OCI-LY3 (cell line): ENCODE data around the gene KIF25.

ENCODE experiments used
- H2AFZ ChIP-seq: fragments of 200-600, 300-600 bp; shearing (Covaris generic); 2 replicates; pipeline ENCODE4 v1.6.0; 2014; ENCODE audit warnings: antibody characterized with exemption, low read depth, low read length
- H3K27ac ChIP-seq: fragments of 200-600, 300-600 bp; sonication (generic); 2 replicates; pipeline ENCODE4 v1.5.1; 2014; ENCODE audit warnings: mild to moderate bottlenecking, low read length, moderate library complexity, mixed read lengths
- H3K27me3 ChIP-seq: fragments of 200-600, 300-600 bp; sonication (generic); 2 replicates; pipeline ENCODE4 v1.6.1; 2014; ENCODE audit warnings: low read depth, low read length, mixed read lengths
- H3K36me3 ChIP-seq: fragments of 200-600, 300-600 bp; sonication (generic); replicated peaks from 2 replicates; pipeline ENCODE3; 2014; ENCODE audit warnings: low read depth, low read length, mixed read lengths
- H3K4me1 ChIP-seq: fragments of 300-600, 200-600 bp; sonication (generic); 2 replicates; pipeline ENCODE4 v1.6.1; 2014; ENCODE audit warnings: low read length, mixed read lengths
- H3K4me2 ChIP-seq: fragments of 200-600, 300-600 bp; sonication (generic); 2 replicates; pipeline ENCODE4 v1.6.1; 2014; ENCODE audit warnings: low read length, mixed read lengths
- H3K4me3 ChIP-seq: fragments of 300-600, 200-600 bp; sonication (generic); 2 replicates; pipeline ENCODE4 v1.5.1; 2014; ENCODE audit warnings: antibody characterized with exemption, mild to moderate bottlenecking, low read length, moderate library complexity
- H3K79me2 ChIP-seq: fragments of 300-600, 200-600 bp; shearing (Covaris generic); 2 replicates; pipeline ENCODE4 v1.6.1; 2014; ENCODE audit warnings: mild to moderate bottlenecking, low read length, mixed read lengths
- H3K9ac ChIP-seq: fragments of 300-600, 200-600 bp; shearing (Covaris generic); 2 replicates; pipeline ENCODE4 v1.6.0; 2014; ENCODE audit warnings: mild to moderate bottlenecking, low read length, moderate library complexity
- H3K9me3 ChIP-seq: fragments of 200-600, 300-600 bp; shearing (Covaris generic); 2 replicates; pipeline ENCODE4 v1.6.1; 2014; ENCODE audit warnings: low read length, mixed read lengths; ENCODE audit not compliant: insufficient read depth
- H4K20me1 ChIP-seq: fragments of 200-600, 300-600 bp; sonication (generic); 2 replicates; pipeline ENCODE4 v1.6.1; 2016; ENCODE audit warnings: low read length, mixed read lengths; ENCODE audit not compliant: insufficient read depth
- EZH2phosphoT487 ChIP-seq: fragments of 200-600 bp; shearing (Covaris generic); IDR thresholded peaks from 2 replicates; pipeline ENCODE4 v1.6.1; 2018; ENCODE audit warnings: antibody characterized with exemption, mixed run types, low read depth
- TF ChIP-seq, protein P1 (sequence below): fragments of 200-600, 300-600 bp; sonication (generic); IDR thresholded peaks from 2 replicates; pipeline ENCODE4 v1.5.1; 2014; ENCODE audit warnings: antibody characterized with exemption, low read length, low read depth

Gene KIF25

DNA sequence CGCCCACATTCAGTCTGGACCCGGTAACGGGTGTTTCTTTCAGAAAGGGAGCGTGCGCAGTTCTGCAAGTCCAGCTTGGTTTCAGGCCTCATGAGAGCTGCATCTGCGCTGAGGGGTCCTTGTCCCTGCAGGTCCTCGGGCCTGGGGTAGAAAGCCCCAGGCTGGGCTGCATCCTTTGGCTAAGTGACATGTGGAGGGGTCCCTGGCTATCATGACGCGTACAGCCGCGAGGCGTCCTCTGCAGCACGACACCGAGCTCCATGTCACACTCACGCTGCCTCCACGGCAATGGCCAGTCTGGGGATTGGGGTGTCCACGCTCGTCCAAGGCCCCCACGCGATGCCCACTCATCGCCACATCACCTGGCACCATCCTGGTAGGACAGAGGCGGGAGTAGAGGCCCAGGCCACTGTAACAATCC lies 1.7 kb upstream of the KIF25 start:
- Histone ChIP-seq H3K27ac (no peak overlapping the region), H4K20me1 (no peaks in the 10 kb centered on the region), H3K9me3 (no peaks in the 10 kb centered on the region), H3K4me3 (no peak overlapping the region), H3K9ac (no peak overlapping the region), H3K36me3 (no peaks in the 10 kb centered on the region), H3K4me2 (no peak overlapping the region), H3K27me3 (no peaks in the 10 kb centered on the region), H3K79me2 (no peaks in the 10 kb centered on the region), H2AFZ (no peak overlapping the region), H3K4me1 (peaks cover 19% of the 10 kb centered on the region)
- TF ChIP-seq, protein P1, sequence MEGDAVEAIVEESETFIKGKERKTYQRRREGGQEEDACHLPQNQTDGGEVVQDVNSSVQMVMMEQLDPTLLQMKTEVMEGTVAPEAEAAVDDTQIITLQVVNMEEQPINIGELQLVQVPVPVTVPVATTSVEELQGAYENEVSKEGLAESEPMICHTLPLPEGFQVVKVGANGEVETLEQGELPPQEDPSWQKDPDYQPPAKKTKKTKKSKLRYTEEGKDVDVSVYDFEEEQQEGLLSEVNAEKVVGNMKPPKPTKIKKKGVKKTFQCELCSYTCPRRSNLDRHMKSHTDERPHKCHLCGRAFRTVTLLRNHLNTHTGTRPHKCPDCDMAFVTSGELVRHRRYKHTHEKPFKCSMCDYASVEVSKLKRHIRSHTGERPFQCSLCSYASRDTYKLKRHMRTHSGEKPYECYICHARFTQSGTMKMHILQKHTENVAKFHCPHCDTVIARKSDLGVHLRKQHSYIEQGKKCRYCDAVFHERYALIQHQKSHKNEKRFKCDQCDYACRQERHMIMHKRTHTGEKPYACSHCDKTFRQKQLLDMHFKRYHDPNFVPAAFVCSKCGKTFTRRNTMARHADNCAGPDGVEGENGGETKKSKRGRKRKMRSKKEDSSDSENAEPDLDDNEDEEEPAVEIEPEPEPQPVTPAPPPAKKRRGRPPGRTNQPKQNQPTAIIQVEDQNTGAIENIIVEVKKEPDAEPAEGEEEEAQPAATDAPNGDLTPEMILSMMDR: no peak
- TF ChIP-seq EZH2phosphoT487: no peak

DNA sequence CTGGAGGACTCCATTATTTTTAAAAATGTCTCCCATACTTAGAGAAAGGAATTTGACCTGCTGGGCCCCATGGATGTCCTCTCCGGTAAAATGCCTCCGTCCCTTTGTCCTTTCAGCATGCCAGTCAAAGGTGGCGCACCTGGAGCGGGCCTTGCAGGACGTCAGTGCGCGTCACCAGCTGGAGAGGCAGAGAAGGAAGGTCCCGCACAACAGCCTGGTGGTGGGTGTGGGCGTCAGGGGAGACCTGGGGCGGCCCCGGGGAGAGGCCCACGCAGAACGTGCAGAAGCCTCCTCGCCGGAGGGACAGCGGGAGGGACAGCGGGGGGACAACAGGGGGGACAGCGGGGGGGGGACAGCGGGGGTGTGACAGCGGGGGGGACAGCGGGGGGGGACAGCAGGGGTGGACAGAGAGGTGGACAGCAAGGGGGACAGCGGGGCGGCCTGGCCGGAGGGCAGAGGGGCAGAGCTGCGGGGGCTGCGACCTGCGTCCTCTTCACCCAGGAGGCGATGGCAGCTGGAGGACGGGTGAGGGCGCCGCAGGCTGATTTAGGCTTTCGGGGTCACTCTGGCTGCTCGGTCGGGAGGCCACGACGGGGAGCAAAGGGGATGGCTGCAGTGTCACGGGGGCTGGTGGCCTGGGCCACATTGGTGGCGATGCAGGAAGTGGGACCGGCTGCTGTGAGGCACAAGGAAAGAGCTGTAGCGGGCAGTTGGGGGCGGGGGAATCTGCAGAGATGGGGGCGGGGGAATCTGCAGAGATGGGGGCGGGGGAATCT lies 859 bp upstream of the KIF25 start:
- no peaks in the 10 kb centered on the region for H3K36me3 ChIP-seq
- no peak overlapping the region for H3K27ac ChIP-seq
- peak overlapping the region; percentile 70 for H3K4me2 ChIP-seq
- H3K9me3 ChIP-seq: no peaks in the 10 kb centered on the region
- H3K9ac ChIP-seq: no peak overlapping the region
- no peak overlapping the region for H2AFZ ChIP-seq
- peak overlapping the region; percentile 77 for H3K4me3 ChIP-seq
- TF ChIP-seq, protein P1: peak; percentile 36
- TF ChIP-seq EZH2phosphoT487: no peak
- no peaks in the 10 kb centered on the region for H4K20me1 ChIP-seq
- peaks cover 19% of the 10 kb centered on the region for H3K4me1 ChIP-seq
- H3K79me2 ChIP-seq: no peaks in the 10 kb centered on the region
- H3K27me3 ChIP-seq: no peaks in the 10 kb centered on the region

DNA sequence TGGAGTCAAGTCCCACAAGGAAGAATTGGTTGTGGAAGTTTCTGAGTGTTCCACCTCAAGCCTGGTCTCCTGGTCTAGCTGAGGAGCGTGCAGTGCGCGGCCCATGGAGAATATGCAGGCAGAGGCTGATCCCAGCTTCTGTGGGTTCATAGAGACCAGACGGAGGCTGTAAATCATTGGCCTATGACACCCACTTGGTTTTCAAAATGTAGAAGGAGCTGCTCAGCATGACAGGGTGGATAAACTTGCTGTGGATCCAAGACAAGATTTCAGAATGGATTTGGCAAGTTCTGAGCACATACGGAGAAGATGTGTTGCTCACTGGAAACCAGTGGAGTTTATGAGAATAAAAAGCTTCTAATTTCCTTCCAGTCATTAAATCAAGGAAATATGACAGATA lies 744 bp downstream of the KIF25 start:
- Histone ChIP-seq H3K27ac (no peak overlapping the region), H4K20me1 (no peaks in the 10 kb centered on the region), H3K4me1 (peaks cover 19% of the 10 kb centered on the region), H2AFZ (no peak overlapping the region), H3K27me3 (no peaks in the 10 kb centered on the region), H3K36me3 (no peaks in the 10 kb centered on the region), H3K79me2 (no peaks in the 10 kb centered on the region), H3K4me2 (no peak overlapping the region), H3K9ac (no peak overlapping the region), H3K9me3 (no peaks in the 10 kb centered on the region), H3K4me3 (no peak overlapping the region)
- no peak for TF ChIP-seq EZH2phosphoT487
- TF ChIP-seq, protein P1: no peak

DNA sequence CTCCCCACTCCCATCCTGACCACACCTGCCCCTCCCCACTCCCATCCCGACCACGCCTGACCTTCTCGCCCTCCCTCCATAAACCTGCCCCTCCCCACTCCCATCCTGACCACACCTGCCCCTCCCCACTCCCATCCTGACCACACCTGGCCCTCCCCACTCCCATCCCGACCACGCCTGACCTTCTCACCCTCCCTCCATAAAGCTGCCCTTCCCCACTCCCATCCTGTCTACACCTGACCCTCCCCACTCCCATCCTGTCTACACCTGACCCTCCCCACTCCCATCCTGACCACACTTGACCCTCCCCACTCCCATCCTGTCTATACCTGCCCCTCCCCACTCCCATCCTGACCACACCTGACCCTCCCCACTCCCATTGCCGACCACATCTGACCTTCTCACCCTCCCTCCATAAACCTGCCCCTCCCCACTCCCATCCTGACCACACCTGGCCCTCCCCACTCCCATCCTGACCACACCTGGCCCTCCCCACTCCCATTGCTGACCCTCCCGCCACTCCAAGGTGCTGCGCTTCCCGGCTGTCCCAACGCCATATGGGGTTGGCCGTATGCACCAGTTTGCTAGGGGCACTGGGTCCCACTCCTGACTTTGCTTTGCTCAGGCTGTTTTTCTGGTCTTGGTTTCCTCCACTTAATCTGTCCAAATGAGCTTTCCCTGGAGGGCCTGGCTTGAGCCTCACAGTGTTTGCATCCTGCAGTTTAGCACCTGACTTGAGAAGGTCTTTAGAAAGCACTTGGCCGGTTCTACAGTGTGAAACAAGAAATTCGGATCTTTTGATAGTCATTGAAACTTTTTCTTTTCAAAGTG lies 2.9 kb downstream of the KIF25 start:
- Histone ChIP-seq H3K9me3 (no peaks in the 10 kb centered on the region), H3K79me2 (no peaks in the 10 kb centered on the region), H3K4me3 (no peak overlapping the region), H4K20me1 (no peaks in the 10 kb centered on the region), H3K36me3 (no peaks in the 10 kb centered on the region), H3K4me1 (peaks cover 19% of the 10 kb centered on the region), H3K4me2 (no peak overlapping the region), H3K27ac (no peak overlapping the region), H2AFZ (no peak overlapping the region), H3K27me3 (no peaks in the 10 kb centered on the region), H3K9ac (no peak overlapping the region)
- no peak for TF ChIP-seq EZH2phosphoT487
- TF ChIP-seq, protein P1: no peak
